Transverse colon (tissue), 3 donors: ENCODE results near the gene JAKMIP1.

Source experiments
- EP300 ChIP-seq: sonication (generic); formaldehyde crosslinking; IDR thresholded peaks from one replicate; pipeline ENCODE4 v1.6.1; 2017; ENCODE audit warnings: antibody characterized with exemption, low read depth
- POLR2A ChIP-seq: fragments of 450-650 bp; IDR thresholded peaks from one replicate; pipeline ENCODE4 v1.6.1; 2016; ENCODE audit warnings: antibody characterized with exemption, mild to moderate bottlenecking, moderate library complexity
- TF ChIP-seq, protein P1 (sequence below), 5 experiments: fragments of 200-600 bp in 3 of 5; fragments of 450-650 bp in 2 of 5; sonication (generic) in 3 of 5; IDR thresholded peaks; 1 replicate in 2 of 5; 2 replicates in 3 of 5; pipeline ENCODE4 v1.5.1; 2016 to 2017; ENCODE audit warnings: antibody characterized with exemption in 5 of 5, inconsistent platforms in 3 of 5, mild to moderate bottlenecking in 2 of 5, moderate library complexity in 1 of 5

GRCh38 chr4:6079965-6080364 is 120.4 kb downstream of the JAKMIP1 start:
- TF ChIP-seq, protein P1, sequence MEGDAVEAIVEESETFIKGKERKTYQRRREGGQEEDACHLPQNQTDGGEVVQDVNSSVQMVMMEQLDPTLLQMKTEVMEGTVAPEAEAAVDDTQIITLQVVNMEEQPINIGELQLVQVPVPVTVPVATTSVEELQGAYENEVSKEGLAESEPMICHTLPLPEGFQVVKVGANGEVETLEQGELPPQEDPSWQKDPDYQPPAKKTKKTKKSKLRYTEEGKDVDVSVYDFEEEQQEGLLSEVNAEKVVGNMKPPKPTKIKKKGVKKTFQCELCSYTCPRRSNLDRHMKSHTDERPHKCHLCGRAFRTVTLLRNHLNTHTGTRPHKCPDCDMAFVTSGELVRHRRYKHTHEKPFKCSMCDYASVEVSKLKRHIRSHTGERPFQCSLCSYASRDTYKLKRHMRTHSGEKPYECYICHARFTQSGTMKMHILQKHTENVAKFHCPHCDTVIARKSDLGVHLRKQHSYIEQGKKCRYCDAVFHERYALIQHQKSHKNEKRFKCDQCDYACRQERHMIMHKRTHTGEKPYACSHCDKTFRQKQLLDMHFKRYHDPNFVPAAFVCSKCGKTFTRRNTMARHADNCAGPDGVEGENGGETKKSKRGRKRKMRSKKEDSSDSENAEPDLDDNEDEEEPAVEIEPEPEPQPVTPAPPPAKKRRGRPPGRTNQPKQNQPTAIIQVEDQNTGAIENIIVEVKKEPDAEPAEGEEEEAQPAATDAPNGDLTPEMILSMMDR (IDR thresholded peaks at IDR 0.05), result no peak
- TF ChIP-seq POLR2A (no peak), EP300 (no peak)
